SU-DHL-6 (cell line): Measurements from ENCODE around the gene ZDHHC17.
"Not testable (repeated sequence)": the region's sequence is repeated elsewhere in the genome, so short reads cannot be mapped to it uniquely, and the experiment has no call there.

Experiments used
- H2AFZ ChIP-seq: fragments of 200-600 bp; sonication (generic); 2 replicates; pipeline ENCODE4 v1.6.1; 2014; ENCODE audit warnings: low read depth, mild to moderate bottlenecking, moderate library complexity, mixed read lengths, antibody characterized with exemption, low read length; ENCODE audit not compliant: severe bottlenecking
- H3F3A ChIP-seq: fragments of 200-600 bp; shearing (Covaris generic); 2 replicates; pipeline ENCODE4 v1.6.0; 2016; ENCODE audit warnings: antibody characterized with exemption, mild to moderate bottlenecking; ENCODE audit not compliant: insufficient read depth
- H3K27ac ChIP-seq: fragments of 200-600 bp; sonication (generic); 2 replicates; pipeline ENCODE4 v1.5.1; 2016; ENCODE audit warnings: low read depth, mild to moderate bottlenecking, low read length, moderate library complexity, mixed read lengths
- H3K27me3 ChIP-seq: fragments of 200-600 bp; sonication (generic), shearing (Covaris generic); 2 replicates; pipeline ENCODE4 v1.6.0; 2014; ENCODE audit warnings: mild to moderate bottlenecking, low read length
- H3K36me3 ChIP-seq: fragments of 200-600 bp; sonication (generic); 2 replicates; pipeline ENCODE4 v1.6.1; 2014; ENCODE audit warnings: mild to moderate bottlenecking, low read length, mixed read lengths
- H3K4me2 ChIP-seq: fragments of 300-600, 200-600 bp; shearing (Covaris generic), sonication (generic); 2 replicates; pipeline ENCODE4 v1.6.0; 2014; ENCODE audit warnings: low read length, low read depth, mild to moderate bottlenecking; ENCODE audit not compliant: poor library complexity, severe bottlenecking
- H3K4me3 ChIP-seq: fragments of 200-600 bp; sonication (generic); 2 replicates; pipeline ENCODE4 v1.5.1; 2014; ENCODE audit warnings: antibody characterized with exemption, low read length, mild to moderate bottlenecking, mixed read lengths; ENCODE audit not compliant: insufficient read depth, poor library complexity, severe bottlenecking
- H3K79me2 ChIP-seq: fragments of 200-600 bp; sonication (generic); 2 replicates; pipeline ENCODE4 v1.6.1; 2014; ENCODE audit warnings: mild to moderate bottlenecking, low read length, moderate library complexity; ENCODE audit not compliant: insufficient read depth
- H3K9ac ChIP-seq: fragments of 200-600 bp; sonication (generic); 2 replicates; pipeline ENCODE4 v1.7.0; 2014; ENCODE audit warnings: mild to moderate bottlenecking, low read length
- H3K9me2 ChIP-seq: fragments of 200-600 bp; sonication (generic); replicated peaks from 2 replicates; pipeline ENCODE4 v1.6.1; 2014; ENCODE audit warnings: low read length; ENCODE audit not compliant: insufficient read depth
- H3K9me3 ChIP-seq: fragments of 200-600 bp; sonication (generic); 2 replicates; pipeline ENCODE4 v1.6.1; 2014; ENCODE audit warnings: low read length, mixed read lengths; ENCODE audit not compliant: insufficient read depth
- H4K20me1 ChIP-seq: fragments of 200-600 bp; sonication (generic); 2 replicates; pipeline ENCODE4 v1.6.1; 2014; ENCODE audit warnings: low read depth, mild to moderate bottlenecking, antibody characterized with exemption, low read length, moderate library complexity, mixed read lengths
- CTCF ChIP-seq: fragments of 200-600 bp; sonication (generic); IDR thresholded peaks from one replicate; pipeline ENCODE4 v1.5.1; 2017; ENCODE audit warnings: antibody characterized with exemption, mild to moderate bottlenecking, low read length, moderate library complexity; ENCODE audit not compliant: insufficient read depth, poor library complexity, severe bottlenecking
- EZH2phosphoT487 ChIP-seq: fragments of 200-600 bp; sonication (generic), shearing (Covaris generic); conservative IDR thresholded peaks from 2 replicates; pipeline ENCODE4 v1.6.1; 2018; ENCODE audit warnings: mild to moderate bottlenecking, antibody characterized with exemption, low read length, moderate library complexity, mixed read lengths

ZDHHC17 gene

GRCh38 chr12:76720068-76720467, 43.8 kb upstream of the ZDHHC17 start:
- no peak overlapping the region for H3K9ac ChIP-seq
- H3K4me3 ChIP-seq, result no peak overlapping the region
- H3K27me3 ChIP-seq, result no peaks in the 10 kb centered on the region
- no peak overlapping the region for H3K27ac ChIP-seq
- no peaks in the 10 kb centered on the region for H3K36me3 ChIP-seq
- H3K9me3 ChIP-seq, result no peaks in the 10 kb centered on the region
- no peaks in the 10 kb centered on the region for H4K20me1 ChIP-seq
- H3K79me2 ChIP-seq, result no peaks in the 10 kb centered on the region
- no peak for TF ChIP-seq CTCF
- no peak for TF ChIP-seq EZH2phosphoT487
- H3K9me2 ChIP-seq, result no peaks in the 10 kb centered on the region
- H3F3A ChIP-seq, result no peaks in the 10 kb centered on the region
- H3K4me2 ChIP-seq, result no peak overlapping the region
- H2AFZ ChIP-seq, result no peak overlapping the region

DNA sequence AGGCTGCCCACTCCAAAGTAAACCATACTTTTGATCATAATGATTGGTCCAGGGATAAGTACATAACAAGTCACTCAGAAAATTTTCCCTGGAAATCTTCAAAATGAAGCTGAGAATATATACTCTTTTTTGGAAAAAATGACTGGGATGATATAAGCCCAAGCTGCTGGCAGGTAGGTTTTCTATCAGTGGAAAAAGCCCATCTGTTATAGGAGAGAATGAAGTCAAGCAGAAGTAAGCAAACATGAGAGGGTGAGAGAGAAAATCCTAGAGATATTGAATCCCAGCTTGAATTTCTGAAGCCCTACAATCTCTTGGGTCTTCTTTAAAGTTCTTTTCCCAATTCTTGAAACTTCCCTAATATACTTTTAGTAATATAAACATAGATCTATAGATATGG, 37.3 kb upstream of the ZDHHC17 start:
- Histone ChIP-seq H3K36me3 (no peaks in the 10 kb centered on the region), H3K27ac (no peak overlapping the region), H3K4me2 (no peak overlapping the region), H3K9me2 (no peaks in the 10 kb centered on the region), H2AFZ (no peak overlapping the region), H3K9me3 (no peaks in the 10 kb centered on the region), H3K79me2 (no peaks in the 10 kb centered on the region), H3K9ac (no peak overlapping the region), H4K20me1 (no peaks in the 10 kb centered on the region), H3F3A (no peaks in the 10 kb centered on the region), H3K4me3 (no peak overlapping the region), H3K27me3 (no peaks in the 10 kb centered on the region)
- TF ChIP-seq CTCF, result no peak
- TF ChIP-seq EZH2phosphoT487, result no peak

DNA sequence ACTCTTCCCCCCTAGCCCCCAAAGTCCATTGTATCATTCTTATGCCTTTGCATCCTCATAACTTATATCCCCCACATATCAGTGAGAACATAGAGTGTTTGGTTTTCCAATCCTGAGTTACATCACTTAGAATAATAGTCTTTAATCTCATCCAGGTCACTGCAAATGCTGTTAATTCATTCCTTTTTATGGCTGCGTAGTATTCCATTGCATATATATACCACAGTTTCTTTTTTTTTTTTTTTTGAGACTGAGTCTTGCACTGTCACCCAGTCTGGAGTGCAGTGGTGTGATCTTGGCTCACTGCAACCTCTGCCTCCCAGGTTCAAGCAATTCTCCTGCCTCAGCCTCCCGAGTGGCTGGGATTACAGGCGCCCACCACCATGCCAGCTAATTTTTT, 31.7 kb upstream of the ZDHHC17 start:
- not testable (repeated sequence) for H3K79me2 ChIP-seq, H3K27ac ChIP-seq, H4K20me1 ChIP-seq, H3K9ac ChIP-seq, H3K9me2 ChIP-seq, H3K4me3 ChIP-seq, H3K36me3 ChIP-seq, H3K4me2 ChIP-seq, H3F3A ChIP-seq, H3K27me3 ChIP-seq, H2AFZ ChIP-seq, H3K9me3 ChIP-seq

- not testable (repeated sequence) for H3K27me3 ChIP-seq, H3K4me3 ChIP-seq, H3K9ac ChIP-seq, H3K79me2 ChIP-seq, H3F3A ChIP-seq, H4K20me1 ChIP-seq, H3K9me3 ChIP-seq, H3K4me2 ChIP-seq, H3K9me2 ChIP-seq, H3K36me3 ChIP-seq, H3K27ac ChIP-seq, H2AFZ ChIP-seq
These were observed 26.2 kb upstream of the ZDHHC17 start for GRCh38 chr12:76737689-76738088.
